Activated CD4-positive, alpha-beta T cell treated with anti-CD3 and anti-CD28 coated beads for 48 hours (primary cell): ENCODE measurements around the gene PADI2.
"Not testable (repeated sequence)": the region's sequence is repeated elsewhere in the genome, so short reads cannot be mapped to it uniquely, and the experiment has no call there.

Source experiments
- DNase-seq: peaks from one replicate; pipeline ENCODE4 v3.0.0-alpha.2; 2020

Gene PADI2

GRCh38 chr1:17080880-17081279, 38.4 kb downstream of the PADI2 start:
- DNase-seq = no peak

GRCh38 chr1:17080085-17080759, 39.0 kb downstream of the PADI2 start:
- no peak for DNase-seq

GRCh38 chr1:17078991-17079868, 40.0 kb downstream of the PADI2 start:
- no peak for DNase-seq

- DNase-seq = peak; percentile 47
These were observed 43.6 kb downstream of the PADI2 start for GRCh38 chr1:17075470-17076255.

GRCh38 chr1:17071794-17072193, 47.5 kb downstream of the PADI2 start:
- DNase-seq = no peak

GRCh38 chr1:17070163-17070525, 49.1 kb downstream of the PADI2 start:
- no peak for DNase-seq

GRCh38 chr1:17069452-17070162, 49.6 kb downstream of the PADI2 start:
- DNase-seq = no peak

- DNase-seq = no peak
These were observed 50.5 kb downstream of the PADI2 start for GRCh38 chr1:17068789-17069188.

GRCh38 chr1:17067465-17068240, 51.6 kb downstream of the PADI2 start:
- no peak for DNase-seq

GRCh38 chr1:17067069-17067426, 52.2 kb downstream of the PADI2 start:
- DNase-seq = no peak

- no peak for DNase-seq
These were observed 52.7 kb downstream of the PADI2 start for GRCh38 chr1:17066361-17067068.

GRCh38 chr1:17065666-17066065, 53.6 kb downstream of the PADI2 start:
- no peak for DNase-seq

GRCh38 chr1:17062751-17063150, 56.5 kb downstream of the PADI2 start:
- not testable (repeated sequence) for DNase-seq

- no peak for DNase-seq
These were observed 57.4 kb downstream of the PADI2 start for GRCh38 chr1:17061892-17062291.

- no peak for DNase-seq
These were observed 57.8 kb downstream of the PADI2 start for GRCh38 chr1:17061486-17061885.

GRCh38 chr1:17060306-17060749, 58.9 kb downstream of the PADI2 start:
- no peak for DNase-seq

GRCh38 chr1:17059391-17060305, 59.6 kb downstream of the PADI2 start:
- peak; percentile 60 for DNase-seq

- DNase-seq = no peak
These were observed 62.7 kb downstream of the PADI2 start for GRCh38 chr1:17056551-17056950.

GRCh38 chr1:17055801-17056200, 63.5 kb downstream of the PADI2 start:
- DNase-seq = no peak
